ENCODE data around the gene ACTN4. TPM values are rescaled to one million over a fixed set of nuclear protein-coding genes. Genes with fewer than 3 reads are reported as not detected.

Gene ACTN4
- total and polyA plus RNA-seq, 2 experiments from 2014 or later, result 68.9 to 427 TPM

GRCh38 chr19:38650911-38651584 is 3.6 kb downstream of the ACTN4 start:
- peaks cover 23% of the 10 kb centered on the region for H3K27me3 Mint-ChIP-seq (ENCODE audit: insufficient read depth, low read depth, poor library complexity)
- peak overlapping the region; percentile 91; the same call in 2 of the 3 replicates for H3K4me3 Mint-ChIP-seq
- Histone ChIP-seq H4K20me1 (replicated peaks; ENCODE audit: insufficient read depth) (peaks cover 64% of the 10 kb centered on the region), H3F3A (replicated peaks; ENCODE audit: low read depth) (peaks cover 8% of the 10 kb centered on the region), H3K27me3 (ENCODE audit: insufficient read depth) (no peaks in the 10 kb centered on the region), H3K4me3 (peak overlapping the region; percentile 99; the same call in 1 of the 2 replicates), H2AFZ (no peak overlapping the region), H3K79me2 (replicated peaks; ENCODE audit: insufficient read depth) (peaks cover 85% of the 10 kb centered on the region), H3K9me2 (ENCODE audit: insufficient read depth) (no peaks in the 10 kb centered on the region), H3K27ac (ENCODE audit: low read depth) (peak overlapping the region; percentile 78; the same call in 1 of the 2 replicates), H3K4me2 (peak overlapping the region; percentile 100), H3K4me1 (ENCODE audit: insufficient read depth) (peaks cover 66% of the 10 kb centered on the region), H3K36me3 (ENCODE audit: insufficient read depth) (no peaks in the 10 kb centered on the region)
- DNase-seq (ENCODE audit: low spot score) (no peak), ATAC-seq (no peak)
- TF ChIP-seq JUNB (IDR thresholded peaks at IDR 0.05; ENCODE audit: unreplicated experiment) (no peak), EZH2phosphoT487 (IDR thresholded peaks at IDR 0.05; ENCODE audit: unreplicated experiment) (no peak), EZH2 (IDR thresholded peaks at IDR 0.05; ENCODE audit: low read depth, unreplicated experiment) (no peak), NANOG (IDR thresholded peaks at IDR 0.05; ENCODE audit: borderline replicate concordance) (no peak), ZNF331 (CRISPR knock-in tag; IDR thresholded peaks at IDR 0.05; ENCODE audit: low read depth) (no peak), ZNF114 (CRISPR knock-in tag; IDR thresholded peaks at IDR 0.05) (no peak)
- TF ChIP-seq, protein P1, sequence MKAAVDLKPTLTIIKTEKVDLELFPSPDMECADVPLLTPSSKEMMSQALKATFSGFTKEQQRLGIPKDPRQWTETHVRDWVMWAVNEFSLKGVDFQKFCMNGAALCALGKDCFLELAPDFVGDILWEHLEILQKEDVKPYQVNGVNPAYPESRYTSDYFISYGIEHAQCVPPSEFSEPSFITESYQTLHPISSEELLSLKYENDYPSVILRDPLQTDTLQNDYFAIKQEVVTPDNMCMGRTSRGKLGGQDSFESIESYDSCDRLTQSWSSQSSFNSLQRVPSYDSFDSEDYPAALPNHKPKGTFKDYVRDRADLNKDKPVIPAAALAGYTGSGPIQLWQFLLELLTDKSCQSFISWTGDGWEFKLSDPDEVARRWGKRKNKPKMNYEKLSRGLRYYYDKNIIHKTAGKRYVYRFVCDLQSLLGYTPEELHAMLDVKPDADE (IDR thresholded peaks at IDR 0.05), result no peak
- TF ChIP-seq, protein P2, sequence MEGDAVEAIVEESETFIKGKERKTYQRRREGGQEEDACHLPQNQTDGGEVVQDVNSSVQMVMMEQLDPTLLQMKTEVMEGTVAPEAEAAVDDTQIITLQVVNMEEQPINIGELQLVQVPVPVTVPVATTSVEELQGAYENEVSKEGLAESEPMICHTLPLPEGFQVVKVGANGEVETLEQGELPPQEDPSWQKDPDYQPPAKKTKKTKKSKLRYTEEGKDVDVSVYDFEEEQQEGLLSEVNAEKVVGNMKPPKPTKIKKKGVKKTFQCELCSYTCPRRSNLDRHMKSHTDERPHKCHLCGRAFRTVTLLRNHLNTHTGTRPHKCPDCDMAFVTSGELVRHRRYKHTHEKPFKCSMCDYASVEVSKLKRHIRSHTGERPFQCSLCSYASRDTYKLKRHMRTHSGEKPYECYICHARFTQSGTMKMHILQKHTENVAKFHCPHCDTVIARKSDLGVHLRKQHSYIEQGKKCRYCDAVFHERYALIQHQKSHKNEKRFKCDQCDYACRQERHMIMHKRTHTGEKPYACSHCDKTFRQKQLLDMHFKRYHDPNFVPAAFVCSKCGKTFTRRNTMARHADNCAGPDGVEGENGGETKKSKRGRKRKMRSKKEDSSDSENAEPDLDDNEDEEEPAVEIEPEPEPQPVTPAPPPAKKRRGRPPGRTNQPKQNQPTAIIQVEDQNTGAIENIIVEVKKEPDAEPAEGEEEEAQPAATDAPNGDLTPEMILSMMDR (conservative IDR thresholded peaks at IDR 0.05; ENCODE audit: low read depth in 2 of 2), result no peak
- TF ChIP-seq, protein P3, sequence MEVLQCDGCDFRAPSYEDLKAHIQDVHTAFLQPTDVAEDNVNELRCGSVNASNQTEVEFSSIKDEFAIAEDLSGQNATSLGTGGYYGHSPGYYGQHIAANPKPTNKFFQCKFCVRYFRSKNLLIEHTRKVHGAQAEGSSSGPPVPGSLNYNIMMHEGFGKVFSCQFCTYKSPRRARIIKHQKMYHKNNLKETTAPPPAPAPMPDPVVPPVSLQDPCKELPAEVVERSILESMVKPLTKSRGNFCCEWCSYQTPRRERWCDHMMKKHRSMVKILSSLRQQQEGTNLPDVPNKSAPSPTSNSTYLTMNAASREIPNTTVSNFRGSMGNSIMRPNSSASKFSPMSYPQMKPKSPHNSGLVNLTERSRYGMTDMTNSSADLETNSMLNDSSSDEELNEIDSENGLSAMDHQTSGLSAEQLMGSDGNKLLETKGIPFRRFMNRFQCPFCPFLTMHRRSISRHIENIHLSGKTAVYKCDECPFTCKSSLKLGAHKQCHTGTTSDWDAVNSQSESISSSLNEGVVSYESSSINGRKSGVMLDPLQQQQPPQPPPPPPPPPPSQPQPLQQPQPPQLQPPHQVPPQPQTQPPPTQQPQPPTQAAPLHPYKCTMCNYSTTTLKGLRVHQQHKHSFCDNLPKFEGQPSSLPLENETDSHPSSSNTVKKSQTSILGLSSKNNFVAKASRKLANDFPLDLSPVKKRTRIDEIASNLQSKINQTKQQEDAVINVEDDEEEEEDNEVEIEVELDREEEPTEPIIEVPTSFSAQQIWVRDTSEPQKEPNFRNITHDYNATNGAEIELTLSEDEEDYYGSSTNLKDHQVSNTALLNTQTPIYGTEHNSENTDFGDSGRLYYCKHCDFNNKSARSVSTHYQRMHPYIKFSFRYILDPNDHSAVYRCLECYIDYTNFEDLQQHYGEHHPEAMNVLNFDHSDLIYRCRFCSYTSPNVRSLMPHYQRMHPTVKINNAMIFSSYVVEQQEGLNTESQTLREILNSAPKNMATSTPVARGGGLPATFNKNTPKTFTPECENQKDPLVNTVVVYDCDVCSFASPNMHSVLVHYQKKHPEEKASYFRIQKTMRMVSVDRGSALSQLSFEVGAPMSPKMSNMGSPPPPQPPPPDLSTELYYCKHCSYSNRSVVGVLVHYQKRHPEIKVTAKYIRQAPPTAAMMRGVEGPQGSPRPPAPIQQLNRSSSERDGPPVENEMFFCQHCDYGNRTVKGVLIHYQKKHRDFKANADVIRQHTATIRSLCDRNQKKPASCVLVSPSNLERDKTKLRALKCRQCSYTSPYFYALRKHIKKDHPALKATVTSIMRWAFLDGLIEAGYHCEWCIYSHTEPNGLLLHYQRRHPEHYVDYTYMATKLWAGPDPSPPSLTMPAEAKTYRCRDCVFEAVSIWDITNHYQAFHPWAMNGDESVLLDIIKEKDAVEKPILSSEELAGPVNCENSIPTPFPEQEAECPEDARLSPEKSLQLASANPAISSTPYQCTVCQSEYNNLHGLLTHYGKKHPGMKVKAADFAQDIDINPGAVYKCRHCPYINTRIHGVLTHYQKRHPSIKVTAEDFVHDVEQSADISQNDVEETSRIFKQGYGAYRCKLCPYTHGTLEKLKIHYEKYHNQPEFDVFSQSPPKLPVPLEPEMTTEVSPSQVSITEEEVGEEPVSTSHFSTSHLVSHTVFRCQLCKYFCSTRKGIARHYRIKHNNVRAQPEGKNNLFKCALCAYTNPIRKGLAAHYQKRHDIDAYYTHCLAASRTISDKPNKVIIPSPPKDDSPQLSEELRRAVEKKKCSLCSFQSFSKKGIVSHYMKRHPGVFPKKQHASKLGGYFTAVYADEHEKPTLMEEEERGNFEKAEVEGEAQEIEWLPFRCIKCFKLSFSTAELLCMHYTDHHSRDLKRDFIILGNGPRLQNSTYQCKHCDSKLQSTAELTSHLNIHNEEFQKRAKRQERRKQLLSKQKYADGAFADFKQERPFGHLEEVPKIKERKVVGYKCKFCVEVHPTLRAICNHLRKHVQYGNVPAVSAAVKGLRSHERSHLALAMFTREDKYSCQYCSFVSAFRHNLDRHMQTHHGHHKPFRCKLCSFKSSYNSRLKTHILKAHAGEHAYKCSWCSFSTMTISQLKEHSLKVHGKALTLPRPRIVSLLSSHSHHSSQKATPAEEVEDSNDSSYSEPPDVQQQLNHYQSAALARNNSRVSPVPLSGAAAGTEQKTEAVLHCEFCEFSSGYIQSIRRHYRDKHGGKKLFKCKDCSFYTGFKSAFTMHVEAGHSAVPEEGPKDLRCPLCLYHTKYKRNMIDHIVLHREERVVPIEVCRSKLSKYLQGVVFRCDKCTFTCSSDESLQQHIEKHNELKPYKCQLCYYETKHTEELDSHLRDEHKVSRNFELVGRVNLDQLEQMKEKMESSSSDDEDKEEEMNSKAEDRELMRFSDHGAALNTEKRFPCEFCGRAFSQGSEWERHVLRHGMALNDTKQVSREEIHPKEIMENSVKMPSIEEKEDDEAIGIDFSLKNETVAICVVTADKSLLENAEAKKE (CRISPR knock-in tag; IDR thresholded peaks at IDR 0.05), result no peak
- TF ChIP-seq, protein P4, sequence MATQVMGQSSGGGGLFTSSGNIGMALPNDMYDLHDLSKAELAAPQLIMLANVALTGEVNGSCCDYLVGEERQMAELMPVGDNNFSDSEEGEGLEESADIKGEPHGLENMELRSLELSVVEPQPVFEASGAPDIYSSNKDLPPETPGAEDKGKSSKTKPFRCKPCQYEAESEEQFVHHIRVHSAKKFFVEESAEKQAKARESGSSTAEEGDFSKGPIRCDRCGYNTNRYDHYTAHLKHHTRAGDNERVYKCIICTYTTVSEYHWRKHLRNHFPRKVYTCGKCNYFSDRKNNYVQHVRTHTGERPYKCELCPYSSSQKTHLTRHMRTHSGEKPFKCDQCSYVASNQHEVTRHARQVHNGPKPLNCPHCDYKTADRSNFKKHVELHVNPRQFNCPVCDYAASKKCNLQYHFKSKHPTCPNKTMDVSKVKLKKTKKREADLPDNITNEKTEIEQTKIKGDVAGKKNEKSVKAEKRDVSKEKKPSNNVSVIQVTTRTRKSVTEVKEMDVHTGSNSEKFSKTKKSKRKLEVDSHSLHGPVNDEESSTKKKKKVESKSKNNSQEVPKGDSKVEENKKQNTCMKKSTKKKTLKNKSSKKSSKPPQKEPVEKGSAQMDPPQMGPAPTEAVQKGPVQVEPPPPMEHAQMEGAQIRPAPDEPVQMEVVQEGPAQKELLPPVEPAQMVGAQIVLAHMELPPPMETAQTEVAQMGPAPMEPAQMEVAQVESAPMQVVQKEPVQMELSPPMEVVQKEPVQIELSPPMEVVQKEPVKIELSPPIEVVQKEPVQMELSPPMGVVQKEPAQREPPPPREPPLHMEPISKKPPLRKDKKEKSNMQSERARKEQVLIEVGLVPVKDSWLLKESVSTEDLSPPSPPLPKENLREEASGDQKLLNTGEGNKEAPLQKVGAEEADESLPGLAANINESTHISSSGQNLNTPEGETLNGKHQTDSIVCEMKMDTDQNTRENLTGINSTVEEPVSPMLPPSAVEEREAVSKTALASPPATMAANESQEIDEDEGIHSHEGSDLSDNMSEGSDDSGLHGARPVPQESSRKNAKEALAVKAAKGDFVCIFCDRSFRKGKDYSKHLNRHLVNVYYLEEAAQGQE (IDR thresholded peaks at IDR 0.05; ENCODE audit: unreplicated experiment), result no peak
- H3K36me3 Mint-ChIP-seq (ENCODE audit: low read depth), result peaks cover 18% of the 10 kb centered on the region
- peak overlapping the region; percentile 84 for H3K27ac Mint-ChIP-seq
- H3K4me1 Mint-ChIP-seq, result peaks cover 72% of the 10 kb centered on the region
- H3K9me3 Mint-ChIP-seq, result 0 out of 3 replicates have a peak, but pooled peaks cover 3% of the 10 kb centered on the region

All from GM23338 (cell line).